GM12873 (cell line): ENCODE results near the gene ALOX15B.

ENCODE experiments used
- TF ChIP-seq, protein P1 (sequence below): IDR thresholded peaks from 2 replicates; pipeline ENCODE4 v1.5.1; 2012; ENCODE audit warnings: low read depth, mild to moderate bottlenecking, moderate library complexity, low read length, control low read depth; ENCODE audit not compliant: insufficient read depth; ENCODE audit errors: missing control alignments

ALOX15B gene

DNA sequence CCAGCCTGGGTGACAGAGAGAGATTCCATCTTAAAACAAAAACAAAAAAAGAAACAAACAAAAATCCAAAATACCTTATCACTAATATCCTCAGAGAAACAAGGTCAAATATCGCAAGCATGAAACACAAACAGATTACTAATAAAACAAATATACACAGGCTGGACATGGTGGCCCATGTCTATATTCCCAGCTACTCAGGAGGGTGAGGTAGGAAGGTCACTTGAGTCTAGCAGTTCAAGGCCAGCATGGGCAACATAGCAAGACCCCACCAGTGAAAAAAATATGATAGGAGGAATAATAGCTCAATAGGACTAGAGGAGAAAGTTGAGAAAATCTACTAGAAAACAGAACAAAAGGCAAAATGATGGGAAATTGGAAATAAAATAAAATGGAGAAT is 6.9 kb upstream of the ALOX15B start:
- TF ChIP-seq, protein P1, sequence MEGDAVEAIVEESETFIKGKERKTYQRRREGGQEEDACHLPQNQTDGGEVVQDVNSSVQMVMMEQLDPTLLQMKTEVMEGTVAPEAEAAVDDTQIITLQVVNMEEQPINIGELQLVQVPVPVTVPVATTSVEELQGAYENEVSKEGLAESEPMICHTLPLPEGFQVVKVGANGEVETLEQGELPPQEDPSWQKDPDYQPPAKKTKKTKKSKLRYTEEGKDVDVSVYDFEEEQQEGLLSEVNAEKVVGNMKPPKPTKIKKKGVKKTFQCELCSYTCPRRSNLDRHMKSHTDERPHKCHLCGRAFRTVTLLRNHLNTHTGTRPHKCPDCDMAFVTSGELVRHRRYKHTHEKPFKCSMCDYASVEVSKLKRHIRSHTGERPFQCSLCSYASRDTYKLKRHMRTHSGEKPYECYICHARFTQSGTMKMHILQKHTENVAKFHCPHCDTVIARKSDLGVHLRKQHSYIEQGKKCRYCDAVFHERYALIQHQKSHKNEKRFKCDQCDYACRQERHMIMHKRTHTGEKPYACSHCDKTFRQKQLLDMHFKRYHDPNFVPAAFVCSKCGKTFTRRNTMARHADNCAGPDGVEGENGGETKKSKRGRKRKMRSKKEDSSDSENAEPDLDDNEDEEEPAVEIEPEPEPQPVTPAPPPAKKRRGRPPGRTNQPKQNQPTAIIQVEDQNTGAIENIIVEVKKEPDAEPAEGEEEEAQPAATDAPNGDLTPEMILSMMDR: no peak

DNA sequence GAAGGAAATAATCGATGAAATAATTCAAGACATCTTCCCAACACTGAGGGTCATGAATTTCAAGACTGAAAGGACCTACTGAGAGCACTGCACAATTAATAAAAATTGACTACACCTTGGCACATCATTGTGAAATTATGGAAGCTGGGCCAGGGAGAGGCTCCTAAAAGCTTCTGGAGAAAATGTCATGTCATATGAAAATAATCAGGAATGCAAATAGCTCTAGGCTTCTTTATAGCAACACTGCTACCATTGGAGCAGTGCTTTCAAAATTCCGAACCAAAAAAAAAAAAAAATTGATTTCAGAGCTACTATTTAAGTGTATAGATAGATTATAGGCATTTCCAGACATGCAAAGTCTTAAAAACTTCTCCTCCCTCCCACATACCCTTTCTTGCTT is 6.4 kb upstream of the ALOX15B start:
- TF ChIP-seq, protein P1: no peak

DNA sequence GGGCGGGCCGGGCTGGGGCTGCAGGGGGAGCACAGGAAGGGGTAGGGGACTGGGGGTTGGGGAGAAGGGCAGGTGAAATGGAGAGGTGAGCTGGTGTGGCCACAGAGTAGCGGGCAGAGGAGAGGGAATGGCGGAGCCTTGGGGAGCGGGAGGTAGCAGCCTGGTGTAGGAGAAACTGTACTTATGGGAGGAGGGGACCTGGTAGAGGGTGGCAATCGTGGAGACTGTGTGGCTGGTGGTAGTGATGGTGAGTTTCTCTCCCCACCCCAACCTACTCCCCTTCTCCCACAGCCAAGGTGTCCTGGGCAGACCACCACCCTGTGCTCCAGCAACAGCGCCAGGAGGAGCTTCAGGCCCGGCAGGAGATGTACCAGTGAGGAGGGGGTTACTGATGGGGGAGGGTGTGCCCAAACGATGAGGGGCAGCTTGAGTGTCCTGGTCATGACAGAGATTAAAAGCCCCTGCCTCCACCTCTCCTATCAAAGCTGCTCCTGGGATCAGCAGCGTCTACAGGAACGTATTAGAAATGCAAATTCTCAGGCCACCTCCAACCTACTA is 831 bp downstream of the ALOX15B start:
- TF ChIP-seq, protein P1: no peak

DNA sequence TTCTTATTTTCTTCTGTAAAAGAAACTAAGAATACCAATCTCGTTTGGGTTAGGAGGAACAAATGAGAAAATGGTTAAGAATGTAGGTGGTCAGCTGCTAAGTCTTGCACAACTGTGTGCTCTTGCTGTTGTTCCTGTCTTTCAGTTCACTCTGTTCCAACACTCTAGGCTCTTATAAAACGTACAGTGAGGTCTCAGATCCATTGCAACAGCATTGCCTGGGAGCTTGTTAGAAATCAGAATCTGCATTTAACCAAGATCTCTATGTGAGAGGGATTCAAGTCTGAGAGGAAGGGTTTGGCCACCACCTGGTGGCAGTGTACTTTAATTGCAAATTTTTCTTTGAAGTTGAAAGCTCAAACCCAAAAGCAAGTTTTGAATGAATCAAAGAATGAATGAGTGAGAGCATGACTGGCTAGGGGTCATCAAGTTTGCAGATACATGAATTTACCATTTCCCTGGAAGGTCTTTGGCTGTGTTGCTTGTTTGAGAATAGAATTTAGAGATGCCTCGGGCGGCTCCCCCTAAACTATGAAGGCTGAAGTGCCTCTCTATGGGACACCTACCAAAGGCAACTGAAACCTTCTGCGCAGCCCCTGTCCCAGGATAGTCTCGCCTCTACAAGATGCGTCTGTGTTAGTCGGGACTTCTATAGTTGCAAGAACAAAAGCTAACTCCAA is 2.5 kb downstream of the ALOX15B start:
- TF ChIP-seq, protein P1: peak; percentile 71

DNA sequence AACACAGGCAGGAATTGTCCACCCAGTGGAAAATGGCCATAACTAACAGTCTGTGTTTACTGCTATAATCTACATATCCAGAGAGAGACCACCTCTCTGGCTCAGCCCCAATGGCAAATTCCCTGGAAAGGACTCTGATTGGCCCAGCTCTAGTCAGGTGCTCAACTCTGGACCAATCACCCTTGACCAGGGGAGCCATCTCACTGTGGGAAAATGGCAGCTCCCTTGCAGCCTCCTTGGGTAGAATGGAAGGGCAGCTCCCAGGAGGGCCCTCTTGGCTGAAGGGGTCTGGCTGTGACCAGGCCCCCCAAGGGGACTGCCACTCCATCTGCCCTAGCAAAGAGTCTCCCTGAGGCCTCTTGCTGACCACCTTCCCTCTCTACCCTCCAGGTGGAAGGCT is 3.1 kb downstream of the ALOX15B start:
- TF ChIP-seq, protein P1: no peak

DNA sequence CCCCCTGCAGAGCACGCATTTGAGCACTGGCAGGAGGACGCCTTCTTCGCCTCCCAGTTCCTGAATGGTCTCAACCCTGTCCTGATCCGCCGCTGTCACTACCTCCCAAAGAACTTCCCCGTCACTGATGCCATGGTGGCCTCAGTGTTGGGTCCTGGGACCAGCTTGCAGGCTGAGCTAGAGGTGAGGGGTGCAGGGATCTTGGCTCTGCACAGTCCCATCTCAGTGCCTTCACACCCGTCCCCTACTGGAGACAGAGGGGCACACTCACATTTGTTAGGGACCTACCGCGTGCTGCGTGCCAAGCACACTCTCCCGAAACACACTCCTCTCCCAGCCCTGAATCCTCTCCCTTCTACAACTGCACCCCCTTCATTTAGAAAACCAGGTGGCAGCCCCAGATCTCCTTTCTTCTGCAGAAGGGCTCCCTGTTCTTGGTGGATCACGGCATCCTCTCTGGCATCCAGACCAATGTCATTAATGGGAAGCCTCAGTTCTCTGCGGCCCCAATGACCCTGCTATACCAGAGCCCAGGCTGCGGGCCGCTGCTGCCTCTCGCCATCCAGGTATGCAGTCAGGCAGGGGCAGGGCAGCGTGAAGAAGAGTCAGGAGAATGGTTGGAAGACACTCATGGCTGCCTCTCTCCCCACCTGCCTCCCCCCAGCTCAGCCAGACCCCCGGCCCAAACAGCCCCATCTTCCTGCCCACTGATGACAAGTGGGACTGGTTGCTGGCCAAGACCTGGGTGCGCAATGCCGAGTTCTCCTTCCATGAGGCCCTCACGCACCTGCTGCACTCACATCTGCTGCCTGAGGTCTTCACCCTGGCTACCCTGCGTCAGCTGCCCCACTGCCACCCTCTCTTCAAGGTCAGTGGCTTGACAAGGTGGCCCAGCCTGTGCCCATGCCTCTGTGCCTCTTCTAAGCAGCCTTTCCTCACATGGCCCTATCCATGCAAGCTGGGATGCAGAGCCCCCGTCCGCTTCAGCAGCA is 6.3 kb downstream of the ALOX15B start:
- TF ChIP-seq, protein P1: no peak
